ENCODE measurements around the gene PAM.

PAM gene

GRCh38 chr5:102807878-102808502 lies 52.9 kb downstream of the PAM start:
- Mint-ChIP-seq H3K27ac (peak overlapping the region; percentile 30), H3K4me1 (peaks cover 7% of the 10 kb centered on the region), H3K36me3 (peaks cover 9% of the 10 kb centered on the region), H3K27me3 (no peaks in the 10 kb centered on the region), H3K4me3 (no peak overlapping the region), H3K9me3 (no peaks in the 10 kb centered on the region)

DNA sequence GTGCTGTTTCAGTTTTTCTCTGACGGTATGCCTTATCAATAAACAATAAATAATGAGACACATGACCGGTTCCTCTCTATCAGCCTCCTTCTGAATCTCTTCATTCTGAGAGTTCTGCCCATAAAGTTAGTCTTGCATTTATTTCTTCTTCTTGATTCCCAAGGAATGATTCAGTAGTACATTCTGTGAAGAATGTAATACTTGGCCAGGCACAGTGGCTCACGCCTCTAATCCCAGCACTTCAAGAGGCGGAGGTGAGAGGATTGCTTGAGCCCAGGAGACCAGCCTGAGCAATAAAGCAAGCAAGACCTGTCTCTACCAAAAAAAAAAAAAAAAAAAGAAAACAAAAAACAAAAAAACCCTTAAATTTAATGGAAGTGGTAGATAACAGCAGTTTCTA lies 53.9 kb downstream of the PAM start:
- Mint-ChIP-seq H3K9me3 (no peaks in the 10 kb centered on the region), H3K4me3 (no peak overlapping the region), H3K4me1 (peaks cover 4% of the 10 kb centered on the region), H3K27ac (no peak overlapping the region), H3K27me3 (no peaks in the 10 kb centered on the region), H3K36me3 (peaks cover 6% of the 10 kb centered on the region)

DNA sequence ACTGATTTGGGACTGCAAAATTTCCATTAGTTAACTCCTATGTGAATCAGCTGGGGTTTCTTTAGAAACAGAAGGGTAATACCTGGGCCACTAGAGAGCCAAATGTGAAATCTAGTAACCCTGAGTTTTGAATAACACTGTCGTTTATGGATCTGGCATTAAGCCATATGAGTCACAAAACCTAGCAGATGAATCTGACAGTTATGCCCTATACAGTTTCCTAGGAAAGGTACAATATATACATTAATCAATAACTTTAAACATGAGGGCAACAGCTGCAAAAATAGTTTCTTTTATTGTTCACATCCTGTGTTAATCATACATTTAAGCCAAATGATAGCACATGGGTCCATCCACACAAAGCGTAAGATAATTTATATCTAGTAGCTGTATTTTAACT lies 56.9 kb downstream of the PAM start:
- peaks cover 2% of the 10 kb centered on the region for H3K36me3 Mint-ChIP-seq
- no peaks in the 10 kb centered on the region for H3K9me3 Mint-ChIP-seq
- peaks cover 14% of the 10 kb centered on the region for H3K4me1 Mint-ChIP-seq
- no peaks in the 10 kb centered on the region for H3K27me3 Mint-ChIP-seq
- H3K4me3 Mint-ChIP-seq = no peak overlapping the region
- H3K27ac Mint-ChIP-seq = no peak overlapping the region

- H3K4me1 Mint-ChIP-seq = peaks cover 14% of the 10 kb centered on the region
- H3K36me3 Mint-ChIP-seq = peaks cover 2% of the 10 kb centered on the region
- no peaks in the 10 kb centered on the region for H3K9me3 Mint-ChIP-seq
- no peak overlapping the region for H3K27ac Mint-ChIP-seq
- no peaks in the 10 kb centered on the region for H3K27me3 Mint-ChIP-seq
- no peak overlapping the region for H3K4me3 Mint-ChIP-seq
Observed at GRCh38 chr5:102813740-102814139, 58.6 kb downstream of the PAM start.

DNA sequence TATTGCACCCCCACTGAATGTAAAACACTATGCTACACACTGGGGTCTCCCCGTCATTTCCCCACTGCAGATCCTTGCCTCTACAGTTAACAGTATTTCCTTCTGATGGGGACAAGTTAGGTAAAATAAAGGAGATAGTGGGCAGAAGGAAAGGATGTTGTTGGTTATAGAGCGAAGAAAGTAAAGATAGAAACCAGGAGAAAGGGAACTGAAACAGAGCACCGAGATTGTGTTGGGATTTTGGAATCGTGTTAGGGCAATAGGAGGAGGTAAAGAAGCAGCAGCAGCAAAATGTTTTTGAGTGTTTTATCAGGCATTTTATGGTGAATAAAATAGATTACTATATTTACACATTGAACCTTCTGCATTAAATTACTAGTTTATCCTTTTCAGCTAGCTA lies 60.0 kb downstream of the PAM start:
- no peaks in the 10 kb centered on the region for H3K9me3 Mint-ChIP-seq
- no peak overlapping the region for H3K27ac Mint-ChIP-seq
- peaks cover 14% of the 10 kb centered on the region for H3K4me1 Mint-ChIP-seq
- H3K4me3 Mint-ChIP-seq = no peak overlapping the region
- peaks cover 2% of the 10 kb centered on the region for H3K36me3 Mint-ChIP-seq
- H3K27me3 Mint-ChIP-seq = no peaks in the 10 kb centered on the region

GRCh38 chr5:102815540-102816332 lies 60.6 kb downstream of the PAM start:
- H3K4me1 Mint-ChIP-seq = peaks cover 14% of the 10 kb centered on the region
- no peak overlapping the region for H3K4me3 Mint-ChIP-seq
- no peaks in the 10 kb centered on the region for H3K27me3 Mint-ChIP-seq
- H3K36me3 Mint-ChIP-seq = peaks cover 2% of the 10 kb centered on the region
- H3K9me3 Mint-ChIP-seq = no peaks in the 10 kb centered on the region
- no peak overlapping the region for H3K27ac Mint-ChIP-seq

DNA sequence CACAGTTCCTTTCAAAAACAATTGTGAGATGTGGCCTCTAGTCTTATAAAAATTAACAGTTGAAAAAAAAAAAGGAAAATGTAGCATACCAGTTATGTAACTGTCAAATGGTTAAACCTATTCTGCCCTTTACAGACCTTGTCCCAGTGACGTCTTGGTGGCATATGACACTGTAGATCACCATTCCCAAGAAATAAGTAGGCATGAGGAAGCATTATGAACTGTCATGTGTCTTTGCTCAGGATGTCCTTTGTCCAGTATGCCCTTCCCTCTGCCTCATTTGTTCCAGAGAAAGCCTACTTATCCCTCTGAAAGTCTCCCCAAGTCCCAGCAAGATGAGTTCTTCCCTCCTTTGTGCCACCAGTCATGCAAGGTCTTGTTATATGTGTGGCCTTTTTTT lies 63.2 kb downstream of the PAM start:
- no peak overlapping the region for H3K4me3 Mint-ChIP-seq
- H3K4me1 Mint-ChIP-seq = peaks cover 18% of the 10 kb centered on the region
- H3K9me3 Mint-ChIP-seq = no peaks in the 10 kb centered on the region
- H3K27me3 Mint-ChIP-seq = no peaks in the 10 kb centered on the region
- H3K27ac Mint-ChIP-seq = no peak overlapping the region
- H3K36me3 Mint-ChIP-seq = peaks cover 2% of the 10 kb centered on the region

GRCh38 chr5:102818934-102819333 lies 63.8 kb downstream of the PAM start:
- Mint-ChIP-seq H3K4me1 (peaks cover 18% of the 10 kb centered on the region), H3K9me3 (no peaks in the 10 kb centered on the region), H3K36me3 (peaks cover 2% of the 10 kb centered on the region), H3K27ac (no peak overlapping the region), H3K4me3 (no peak overlapping the region), H3K27me3 (no peaks in the 10 kb centered on the region)

- peaks cover 2% of the 10 kb centered on the region for H3K36me3 Mint-ChIP-seq
- peaks cover 18% of the 10 kb centered on the region for H3K4me1 Mint-ChIP-seq
- H3K4me3 Mint-ChIP-seq = no peak overlapping the region
- no peaks in the 10 kb centered on the region for H3K9me3 Mint-ChIP-seq
- no peaks in the 10 kb centered on the region for H3K27me3 Mint-ChIP-seq
- H3K27ac Mint-ChIP-seq = no peak overlapping the region
Observed at GRCh38 chr5:102819634-102820033, 64.5 kb downstream of the PAM start.

DNA sequence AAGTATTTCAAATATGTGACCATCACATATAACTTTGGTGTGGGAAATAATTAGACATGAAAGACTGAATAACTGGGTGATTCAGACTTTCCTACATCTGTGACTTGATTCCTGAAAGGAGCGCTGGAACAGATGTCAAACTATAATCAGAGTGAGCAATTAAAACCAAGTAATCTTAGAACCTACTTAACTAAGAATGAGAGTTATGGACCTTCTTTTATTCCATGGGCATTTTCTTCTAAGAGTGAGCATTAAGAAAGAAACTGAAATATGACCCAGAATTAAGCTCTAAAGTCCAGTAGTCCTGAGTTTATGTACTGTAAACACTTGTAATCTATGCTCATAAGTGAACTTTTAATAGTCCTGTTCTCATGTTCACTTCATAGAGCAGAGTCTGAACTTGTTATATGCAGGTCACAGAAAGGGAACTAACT lies 68.4 kb downstream of the PAM start:
- H3K36me3 Mint-ChIP-seq = no peaks in the 10 kb centered on the region
- no peaks in the 10 kb centered on the region for H3K9me3 Mint-ChIP-seq
- H3K27me3 Mint-ChIP-seq = no peaks in the 10 kb centered on the region
- peaks cover 13% of the 10 kb centered on the region for H3K4me1 Mint-ChIP-seq
- no peak overlapping the region for H3K27ac Mint-ChIP-seq
- no peak overlapping the region for H3K4me3 Mint-ChIP-seq

DNA sequence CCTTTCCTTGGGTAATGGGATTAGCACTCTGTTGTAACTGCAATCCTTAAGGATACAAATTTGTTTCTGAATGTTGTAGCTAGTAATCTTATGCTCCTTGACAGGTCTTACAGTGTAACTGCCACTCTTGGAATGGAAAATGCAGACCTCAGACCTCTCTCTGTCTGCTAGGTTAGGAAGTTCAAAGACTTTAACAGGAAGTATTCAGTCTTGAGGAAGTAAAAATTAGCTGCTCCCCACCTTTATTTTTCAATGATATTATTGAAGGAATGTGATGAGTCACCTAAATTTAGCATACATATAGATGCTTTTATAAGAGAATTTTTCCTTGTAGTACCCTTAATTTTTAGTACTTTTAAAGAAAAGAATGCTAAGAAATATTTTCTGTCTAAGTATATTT lies 71.5 kb downstream of the PAM start:
- H3K36me3 Mint-ChIP-seq = peaks cover 4% of the 10 kb centered on the region
- no peak overlapping the region for H3K4me3 Mint-ChIP-seq
- H3K27me3 Mint-ChIP-seq = no peaks in the 10 kb centered on the region
- H3K27ac Mint-ChIP-seq = no peak overlapping the region
- peaks cover 19% of the 10 kb centered on the region for H3K4me1 Mint-ChIP-seq
- H3K9me3 Mint-ChIP-seq = no peaks in the 10 kb centered on the region

DNA sequence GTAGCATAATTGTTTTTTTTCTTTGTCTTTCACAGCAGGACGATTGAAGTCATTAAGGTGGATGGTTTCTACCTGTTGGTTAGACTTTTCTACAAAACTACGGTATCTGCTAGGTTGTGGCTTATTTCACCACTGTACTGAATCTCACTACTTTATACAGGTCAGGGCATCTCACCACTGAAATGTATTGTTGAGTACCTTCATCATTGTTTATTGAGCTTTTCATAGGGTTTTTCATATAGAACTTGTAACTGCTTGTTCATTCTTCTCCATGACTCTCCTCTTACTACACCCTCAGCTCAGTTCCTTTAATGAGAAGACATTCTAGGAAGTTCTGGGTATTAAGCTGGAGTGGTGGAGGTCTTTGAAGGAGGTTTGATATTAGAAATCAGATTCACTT lies 75.1 kb downstream of the PAM start:
- Mint-ChIP-seq H3K27ac (no peak overlapping the region), H3K9me3 (no peaks in the 10 kb centered on the region), H3K36me3 (peaks cover 4% of the 10 kb centered on the region), H3K27me3 (no peaks in the 10 kb centered on the region), H3K4me3 (no peak overlapping the region), H3K4me1 (peaks cover 23% of the 10 kb centered on the region)

DNA sequence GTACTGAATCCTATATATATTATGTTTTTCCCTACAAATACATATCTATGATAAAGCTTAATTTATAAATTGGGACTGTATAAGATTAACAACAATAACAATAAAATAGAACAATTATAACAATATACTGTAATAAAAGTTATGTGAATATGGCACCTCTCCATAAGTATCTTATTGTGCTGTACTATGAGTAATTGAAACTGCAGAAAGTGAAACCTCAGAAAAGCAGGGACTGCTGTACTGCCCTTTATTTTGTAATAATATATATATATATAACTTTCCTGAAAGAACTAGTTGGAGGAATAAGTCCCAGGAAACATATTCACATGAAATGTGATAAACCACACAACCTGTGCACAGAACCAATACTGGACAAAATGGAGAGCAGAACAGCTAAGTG lies 77.3 kb downstream of the PAM start:
- H3K9me3 Mint-ChIP-seq = no peaks in the 10 kb centered on the region
- no peaks in the 10 kb centered on the region for H3K27me3 Mint-ChIP-seq
- no peak overlapping the region for H3K4me3 Mint-ChIP-seq
- H3K36me3 Mint-ChIP-seq = peaks cover 4% of the 10 kb centered on the region
- H3K27ac Mint-ChIP-seq = no peak overlapping the region
- H3K4me1 Mint-ChIP-seq = peaks cover 25% of the 10 kb centered on the region

GRCh38 chr5:102833146-102833545 lies 78.0 kb downstream of the PAM start:
- Mint-ChIP-seq H3K9me3 (no peaks in the 10 kb centered on the region), H3K4me3 (no peak overlapping the region), H3K36me3 (peaks cover 6% of the 10 kb centered on the region), H3K27me3 (no peaks in the 10 kb centered on the region), H3K4me1 (peaks cover 26% of the 10 kb centered on the region), H3K27ac (no peak overlapping the region)

- H3K9me3 Mint-ChIP-seq = no peaks in the 10 kb centered on the region
Observed at GRCh38 chr5:102834438-102834964, 79.4 kb downstream of the PAM start.

DNA sequence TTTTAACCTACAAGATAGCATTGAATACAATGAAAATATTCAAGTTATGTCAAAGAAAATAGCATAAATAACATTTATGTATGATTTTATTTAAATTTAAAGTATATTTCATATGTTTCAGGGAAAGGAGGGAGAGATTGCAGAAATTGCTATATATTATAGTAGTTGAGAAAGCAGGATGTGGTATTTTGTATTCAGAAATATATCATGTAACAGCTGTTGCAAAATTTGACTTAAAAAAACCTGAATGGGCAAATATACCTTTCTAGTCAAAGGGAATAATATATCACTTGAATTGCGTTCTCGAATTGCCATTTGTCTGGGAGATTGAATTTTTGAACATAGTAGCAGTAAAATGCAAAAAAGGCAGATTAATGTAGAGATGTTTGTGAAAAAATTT lies 80.6 kb downstream of the PAM start:
- H3K36me3 Mint-ChIP-seq = peaks cover 5% of the 10 kb centered on the region
- H3K27me3 Mint-ChIP-seq = no peaks in the 10 kb centered on the region
- H3K4me1 Mint-ChIP-seq = peaks cover 21% of the 10 kb centered on the region
- H3K4me3 Mint-ChIP-seq = no peak overlapping the region
- no peak overlapping the region for H3K27ac Mint-ChIP-seq
- H3K9me3 Mint-ChIP-seq = no peaks in the 10 kb centered on the region

More at GRCh38 chr5:102834438-102834964, 79.4 kb downstream of the PAM start:
- Mint-ChIP-seq H3K4me1 (peaks cover 26% of the 10 kb centered on the region), H3K27ac (no peak overlapping the region), H3K36me3 (peaks cover 10% of the 10 kb centered on the region), H3K27me3 (no peaks in the 10 kb centered on the region), H3K4me3 (no peak overlapping the region)
